GM18520 (cell line): ENCODE data around the gene TNPO1.
A peak's percentile ranks its signal among the peaks of the same experiment; 100 is the strongest.
"Not testable (repeated sequence)": the region's sequence is repeated elsewhere in the genome, so short reads cannot be mapped to it uniquely, and the experiment has no call there.

ENCODE experiments used
- ATAC-seq: cut with Tn5 transposase; IDR thresholded peaks from one replicate; pipeline ENCODE4 v1.9.1; 2021; ENCODE audit not compliant: unreplicated experiment

The TNPO1 gene

DNA sequence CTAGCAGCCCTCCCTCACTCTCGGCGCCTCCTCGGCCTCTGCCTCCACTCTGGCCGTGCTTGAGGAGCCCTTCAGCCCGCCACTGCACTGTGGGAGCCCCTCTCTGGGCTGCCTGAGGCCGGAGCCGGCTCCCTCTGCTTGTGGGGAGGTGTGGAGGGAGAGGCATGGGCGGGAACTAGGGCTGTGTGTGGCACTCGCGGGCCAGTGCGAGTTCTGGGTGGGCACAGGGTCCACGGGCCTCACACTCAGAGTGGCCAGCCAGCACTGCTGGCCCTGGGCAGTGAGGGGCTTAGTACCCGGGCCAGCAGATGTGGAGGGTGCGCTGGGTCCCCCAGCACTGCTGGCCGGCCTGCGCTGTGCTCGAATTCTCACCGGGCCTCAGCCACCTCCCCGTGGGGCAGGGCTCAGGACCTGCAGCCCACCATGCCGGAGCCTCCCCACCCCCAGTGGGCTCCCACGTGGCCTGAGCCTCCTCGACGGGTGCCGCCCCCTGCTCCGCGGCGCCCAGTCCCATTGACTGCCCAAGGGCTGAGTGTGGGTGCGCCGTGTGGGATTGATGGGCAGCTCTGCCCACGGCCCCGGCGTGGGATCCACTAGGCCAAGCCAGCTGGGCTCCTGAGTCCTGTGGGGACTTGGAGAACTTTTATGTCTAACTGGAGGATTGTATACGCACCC is 109.0 kb downstream of the TNPO1 start:
- no peak for ATAC-seq

DNA sequence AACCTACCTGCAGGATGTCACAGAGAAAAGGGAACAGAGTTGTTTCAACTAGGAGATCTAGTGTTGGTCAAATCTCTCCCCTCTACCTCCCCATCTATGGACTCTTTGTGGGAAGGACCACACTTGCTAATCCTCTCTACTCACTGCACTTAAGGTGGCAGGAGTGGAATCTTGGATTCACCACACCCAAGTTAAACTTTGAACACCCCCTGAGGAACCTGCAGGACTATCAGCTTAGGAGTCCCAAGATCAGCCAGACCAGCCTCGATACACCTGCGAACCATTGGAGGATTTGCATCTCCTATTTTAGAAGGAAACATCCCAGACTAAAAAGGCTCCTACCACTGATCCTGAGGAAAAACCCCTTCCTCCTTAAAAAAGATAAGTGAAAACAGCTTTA is 116.2 kb downstream of the TNPO1 start:
- ATAC-seq: not testable (repeated sequence)

DNA sequence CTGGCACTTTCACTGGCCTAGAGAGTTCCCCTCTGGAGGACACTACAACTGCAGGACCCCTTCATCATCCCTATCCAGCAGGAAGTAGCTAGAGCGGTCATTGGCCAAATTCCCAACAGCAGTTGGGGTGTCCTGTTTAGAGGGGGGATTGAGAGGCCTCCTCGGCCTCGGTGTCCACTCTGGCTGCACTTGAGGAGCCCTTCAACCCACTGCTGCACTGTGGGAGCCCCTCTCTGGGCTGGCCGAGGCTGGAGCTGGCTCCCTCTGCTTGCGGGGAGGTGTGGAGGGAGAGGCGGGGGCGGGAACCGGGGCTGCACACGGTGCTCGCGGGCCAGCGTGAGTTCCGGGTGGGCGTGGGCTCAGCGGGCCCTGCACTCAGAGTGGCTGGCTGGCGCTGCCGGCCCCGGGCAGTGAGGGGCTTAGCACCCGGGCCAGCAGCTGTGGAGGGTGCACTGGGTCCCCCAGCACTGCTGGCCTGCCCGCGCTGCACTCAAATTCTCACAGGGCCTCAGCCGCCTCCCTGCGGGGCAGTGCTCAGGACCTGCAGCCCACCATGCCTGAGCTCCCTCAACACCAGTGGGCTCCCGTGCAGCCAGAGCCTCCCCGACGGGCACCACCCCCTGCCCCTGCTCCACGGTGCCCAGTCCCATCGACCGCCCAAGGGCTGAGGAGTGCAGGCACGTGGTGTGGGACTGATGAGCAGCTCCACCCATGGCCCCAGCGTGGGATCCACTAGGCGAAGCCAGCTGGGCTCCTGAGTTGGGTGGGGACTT is 118.7 kb downstream of the TNPO1 start:
- ATAC-seq: not testable (repeated sequence)

DNA sequence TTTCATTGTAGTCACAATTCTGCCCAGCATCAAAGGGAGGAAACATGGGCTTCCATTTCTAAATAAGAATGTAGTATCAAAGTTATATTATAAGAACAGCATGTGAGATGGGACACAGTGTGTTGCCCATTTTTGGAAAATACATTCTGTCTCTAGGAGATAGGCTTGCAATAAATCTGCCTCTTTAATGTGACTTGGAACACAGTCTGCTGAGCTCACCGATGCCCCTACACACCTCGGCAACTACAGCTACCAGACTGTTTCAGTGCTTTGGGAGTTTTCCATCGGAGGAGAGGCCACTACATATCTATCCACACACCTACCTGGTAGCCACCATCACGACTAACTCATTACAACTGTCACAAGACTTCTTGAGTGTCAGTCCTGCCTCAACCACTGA is 120.4 kb downstream of the TNPO1 start:
- no peak for ATAC-seq

DNA sequence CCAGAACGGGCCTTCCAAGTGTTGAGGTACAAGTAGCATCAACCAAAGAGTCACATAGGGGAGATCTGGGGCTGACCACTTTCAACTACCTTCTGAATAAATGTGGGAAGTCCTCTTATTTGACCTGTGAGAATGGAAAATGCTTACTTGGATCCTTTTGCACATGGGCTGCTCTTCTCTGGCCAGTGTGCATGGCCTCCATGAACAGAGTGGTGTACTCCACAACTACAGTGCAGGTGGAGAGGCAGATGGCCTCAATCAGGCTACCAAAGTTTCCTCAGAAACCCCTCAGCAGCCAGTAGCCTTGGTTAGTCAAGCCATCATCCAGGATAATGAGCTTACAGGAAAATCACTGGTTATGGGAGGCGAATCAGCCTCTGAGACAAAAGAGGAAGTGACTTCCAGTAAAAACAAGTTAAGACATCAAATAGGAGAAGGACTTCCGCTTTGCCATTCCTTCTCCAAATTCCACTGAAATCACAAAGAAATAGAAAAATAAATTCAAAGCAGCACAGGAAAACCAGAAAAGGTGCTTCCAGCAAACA is 121.1 kb downstream of the TNPO1 start:
- no peak for ATAC-seq

DNA sequence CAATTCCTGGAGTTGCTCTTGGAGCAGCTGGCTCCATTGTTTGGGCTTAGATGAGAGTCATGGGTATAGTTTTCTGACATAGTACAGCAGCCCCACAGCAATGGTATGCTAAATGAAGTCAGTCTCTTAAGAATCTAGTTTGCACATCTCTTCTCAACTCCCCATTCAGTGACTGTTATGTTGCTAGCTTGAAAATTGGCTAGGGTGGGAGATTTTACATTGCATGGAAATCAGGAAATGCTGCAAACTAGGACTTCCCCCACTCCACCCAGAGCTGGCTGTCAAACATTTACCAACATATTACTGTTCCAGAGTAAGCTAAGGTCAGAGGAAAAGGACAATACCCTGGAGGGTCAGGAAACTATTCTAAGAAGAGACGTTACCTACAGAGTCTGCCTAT is 121.7 kb downstream of the TNPO1 start:
- no peak for ATAC-seq

DNA sequence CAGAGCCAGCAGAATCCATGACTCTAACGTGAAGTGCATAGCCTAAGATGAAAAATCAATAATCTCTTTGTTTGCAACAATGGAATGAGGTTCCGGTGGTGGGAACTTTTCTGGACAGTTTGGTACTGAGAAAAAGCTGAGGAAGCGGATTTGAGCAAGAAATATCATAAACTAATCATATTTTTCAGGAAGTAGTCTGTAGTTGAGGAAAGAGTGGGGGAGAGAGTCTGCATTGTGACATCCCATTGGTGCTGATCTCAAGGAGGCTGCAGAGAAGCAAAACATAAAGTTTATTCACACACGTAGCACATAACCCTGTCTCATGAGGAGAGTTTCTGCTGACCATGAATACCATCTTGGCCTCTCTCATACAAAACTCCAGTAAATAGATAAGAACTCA is 123.6 kb downstream of the TNPO1 start:
- ATAC-seq: no peak

DNA sequence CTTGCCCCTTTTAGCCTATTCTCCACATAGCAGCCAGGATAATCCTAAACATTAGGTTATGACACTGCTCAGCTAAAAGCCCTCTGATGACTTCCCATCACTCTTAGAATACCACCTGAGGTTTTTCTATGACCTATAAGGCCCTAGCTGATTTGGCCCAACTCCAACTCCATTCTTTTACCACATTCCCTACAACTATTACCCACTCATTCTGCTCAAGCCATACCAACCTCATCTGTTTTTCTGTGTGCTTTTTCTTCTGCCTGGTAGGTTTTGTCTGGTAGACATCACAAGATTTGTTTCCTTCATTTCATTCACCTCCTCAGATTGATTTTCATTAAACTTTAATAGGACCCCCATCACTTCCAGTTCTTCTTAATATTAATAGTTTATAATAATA is 126.8 kb downstream of the TNPO1 start:
- no peak for ATAC-seq

DNA sequence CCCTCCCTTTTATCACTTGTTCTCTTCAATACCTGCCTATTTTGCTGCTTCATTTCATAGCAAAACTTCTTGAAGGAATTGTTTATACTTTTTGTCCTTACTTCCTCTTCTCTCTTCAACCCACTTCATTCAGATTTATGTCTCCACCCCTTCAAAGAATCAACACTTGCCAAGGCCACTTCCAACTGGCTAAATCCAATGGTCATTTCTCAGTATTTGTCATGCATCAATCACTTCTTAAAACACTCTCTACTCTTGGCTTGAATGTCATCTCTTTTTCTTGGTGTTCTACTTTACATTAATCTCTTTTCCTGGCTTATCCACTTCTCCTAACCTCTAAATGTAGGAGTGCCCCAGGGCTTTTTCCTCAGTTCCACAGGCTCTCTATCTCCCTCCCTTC is 131.0 kb downstream of the TNPO1 start:
- no peak for ATAC-seq

DNA sequence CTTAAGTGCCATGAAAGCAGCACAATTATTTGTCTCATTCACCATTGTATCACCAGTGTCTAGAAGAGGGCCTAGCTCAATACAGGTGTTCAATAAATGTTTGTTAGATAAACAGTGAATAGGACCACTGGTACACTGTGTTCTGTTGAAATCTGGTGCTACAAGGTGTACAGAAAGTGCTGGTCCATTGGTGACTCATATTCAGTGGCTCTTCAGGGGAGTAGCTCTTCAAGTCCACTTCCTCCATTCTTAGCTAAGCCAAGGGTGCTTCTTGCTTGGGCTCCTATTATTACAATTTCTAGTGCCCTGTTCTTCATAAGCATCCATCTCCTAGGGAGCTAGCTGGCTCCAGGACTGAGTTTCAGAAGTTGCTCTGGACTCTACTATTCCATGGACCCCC is 133.0 kb downstream of the TNPO1 start:
- ATAC-seq: no peak

DNA sequence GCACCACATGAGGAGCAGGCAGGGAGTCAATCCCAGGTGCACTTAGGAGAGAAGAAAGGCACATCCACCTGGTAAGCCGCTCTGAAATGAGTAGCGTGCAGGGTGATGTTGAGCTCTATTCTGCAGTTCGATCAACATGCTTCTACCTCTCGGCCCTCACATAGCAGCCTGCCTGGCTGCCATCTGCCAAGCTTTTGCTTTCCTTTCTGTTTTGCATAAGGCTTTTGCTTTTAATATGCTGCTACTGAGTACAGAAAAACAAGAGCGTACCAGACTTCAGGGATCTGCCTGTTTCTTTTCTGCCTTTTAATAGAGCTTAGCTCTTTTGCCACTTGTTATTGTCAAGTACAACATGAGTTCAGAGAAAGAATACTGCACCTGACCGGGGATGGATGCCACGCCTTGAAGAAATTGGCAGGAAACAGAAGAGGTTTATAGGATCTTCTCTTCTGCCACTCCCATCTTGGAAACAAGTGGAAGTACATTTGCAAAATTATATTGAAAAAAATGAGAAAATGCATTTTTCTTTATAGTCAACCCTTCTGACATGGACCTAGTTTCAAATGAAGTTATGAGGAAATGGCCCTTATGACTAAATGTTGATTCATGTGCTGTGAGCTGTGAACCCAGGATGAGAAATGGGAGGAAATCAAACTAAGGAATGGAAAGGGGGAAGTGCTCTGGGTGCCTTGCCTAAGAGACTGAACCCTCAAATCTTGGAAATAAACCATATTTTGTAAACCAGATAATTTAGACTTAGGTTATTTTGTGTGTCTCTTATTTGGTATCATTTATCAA is 135.4 kb downstream of the TNPO1 start:
- no peak for ATAC-seq

DNA sequence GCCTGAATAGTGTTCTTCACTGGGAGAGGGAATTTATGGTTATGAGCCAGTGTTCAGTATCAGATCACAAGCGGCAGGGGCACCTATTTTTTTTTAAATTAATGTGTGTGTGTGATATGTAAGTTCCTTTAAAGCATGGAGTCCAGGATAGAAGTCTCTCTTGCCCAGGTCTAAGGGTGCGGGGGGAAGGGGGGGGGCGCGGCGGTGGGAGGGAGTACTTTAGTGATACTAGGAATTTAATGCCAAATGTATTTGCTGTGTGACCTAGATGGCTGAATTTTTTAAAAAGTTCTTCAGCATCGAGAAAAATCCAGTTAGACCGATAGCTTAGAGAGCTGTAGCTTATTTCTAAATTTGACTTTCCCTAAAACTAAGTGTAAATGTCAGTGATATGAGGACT is 137.9 kb downstream of the TNPO1 start:
- no peak for ATAC-seq

DNA sequence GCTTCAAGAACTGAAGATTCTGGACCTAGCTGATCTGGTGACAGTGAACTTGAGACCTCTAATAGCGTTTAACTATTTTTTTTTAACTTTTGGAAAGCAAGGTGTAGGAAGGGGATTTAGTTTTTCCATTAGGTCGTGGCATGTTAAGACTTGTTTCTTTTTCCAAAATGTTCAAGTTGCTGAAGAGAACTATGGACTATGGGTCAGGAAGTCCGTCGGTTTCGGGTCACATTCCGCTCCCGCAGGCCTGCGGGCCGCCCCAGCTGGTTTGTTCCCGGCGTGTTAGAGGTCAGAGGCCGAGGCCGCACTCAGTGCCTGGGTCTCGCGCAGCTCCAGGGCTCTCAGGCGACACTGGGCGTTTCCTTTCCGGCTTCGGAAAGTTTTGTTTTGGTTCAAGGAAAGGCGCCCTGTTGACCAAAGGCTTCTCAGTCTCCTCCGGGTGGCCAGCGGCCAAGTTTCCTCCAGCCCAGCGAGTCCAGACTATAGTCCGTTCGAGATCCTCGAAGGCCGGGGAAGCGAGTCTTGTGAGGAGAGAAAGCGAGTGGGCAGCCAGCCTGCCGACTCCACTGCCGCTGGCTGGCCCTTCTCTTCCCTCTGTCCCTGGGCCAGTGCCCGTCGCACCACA is 138.8 kb downstream of the TNPO1 start:
- ATAC-seq: no peak

DNA sequence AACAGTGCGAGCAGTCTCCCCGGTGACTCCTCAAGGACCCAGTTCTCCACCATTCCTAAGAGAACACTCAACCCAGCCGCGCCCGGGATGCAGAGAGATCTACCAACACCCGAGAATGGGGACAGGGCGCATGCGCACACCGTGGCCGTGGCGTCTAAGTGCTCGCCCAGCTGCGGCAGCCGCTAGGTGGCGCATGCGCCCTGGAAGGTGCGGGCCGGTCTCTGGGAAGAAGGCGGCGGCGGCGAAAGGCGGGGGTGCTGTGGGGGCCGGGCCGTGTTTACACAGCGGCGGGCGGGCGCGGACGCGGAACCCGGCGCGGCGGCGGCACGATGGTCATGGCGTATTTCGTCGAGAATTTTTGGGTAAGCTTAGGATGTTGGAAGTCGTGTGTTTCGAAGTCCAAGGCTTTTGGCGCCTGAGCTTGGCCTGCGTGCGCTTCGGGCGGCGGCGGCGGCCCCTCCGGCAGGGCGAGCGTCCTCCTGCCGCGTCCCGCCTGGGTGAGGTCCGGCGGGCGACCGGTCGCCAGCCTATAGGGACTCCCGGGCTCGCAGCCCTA is 139.4 kb downstream of the TNPO1 start, which contains the start of gene FCHO2:
Gene FCHO2 (plus strand): TSS at position 274 of the 556 bp plus-strand sequence. CDS start 56 bp downstream, at position 330.
- peak; percentile 76 for ATAC-seq

DNA sequence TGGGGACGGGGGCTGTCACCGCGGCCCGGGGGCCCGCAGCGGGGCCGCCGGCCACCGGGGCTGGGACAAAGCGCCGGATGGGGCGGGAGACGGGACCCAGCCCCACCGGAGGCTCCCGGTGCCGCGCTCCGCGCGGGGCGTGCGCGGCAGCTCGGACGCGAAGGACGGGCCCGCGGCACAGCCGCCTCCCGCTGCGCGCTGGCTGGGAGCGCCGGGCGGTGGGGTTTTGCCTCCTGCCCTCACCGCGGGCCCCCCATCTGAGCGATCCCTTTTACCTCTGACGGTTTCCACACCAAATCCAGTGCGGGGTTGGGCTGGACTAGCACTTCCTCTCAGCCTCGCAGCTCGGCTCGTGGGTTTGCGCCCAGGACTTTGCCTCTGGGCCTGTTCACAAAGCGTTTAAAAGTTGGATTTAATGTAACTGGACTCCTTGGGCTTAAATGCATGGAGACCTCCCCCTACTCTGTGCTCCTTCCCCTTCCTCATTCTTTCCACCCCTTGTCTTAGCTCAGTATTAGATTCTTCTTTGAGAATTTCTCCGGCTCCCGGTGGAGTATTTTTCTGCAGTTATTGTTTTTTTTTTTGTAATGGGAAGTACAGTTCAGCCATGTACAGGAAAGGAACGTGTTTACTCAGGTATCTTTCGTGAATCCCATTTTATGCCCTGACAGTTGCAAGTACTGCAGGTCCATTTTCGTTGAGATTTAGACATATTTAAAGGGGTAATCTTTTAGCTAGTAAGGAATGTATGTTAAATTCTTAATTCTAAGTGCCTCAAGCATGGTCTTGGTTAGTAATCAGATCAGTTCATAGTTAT is 140.1 kb downstream of the TNPO1 start:
- peak; percentile 27 for ATAC-seq

DNA sequence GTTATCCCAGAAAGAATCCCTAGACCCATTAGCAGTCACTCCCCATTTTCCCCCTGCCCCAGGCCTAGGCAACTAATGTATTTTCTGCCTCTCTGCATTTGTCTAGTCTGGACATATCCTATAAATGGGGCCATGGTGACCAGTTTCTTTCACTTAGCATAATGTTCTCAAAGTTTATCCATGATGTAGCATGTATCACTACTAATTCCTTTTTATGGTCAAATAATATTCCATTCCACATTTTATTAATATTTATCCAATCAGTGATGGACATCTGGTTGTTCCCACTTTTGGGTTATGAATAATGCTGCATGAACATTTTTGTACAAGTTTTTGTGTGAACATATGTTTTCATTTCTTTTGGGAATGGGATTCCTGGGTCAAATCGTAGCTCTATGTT is 140.9 kb downstream of the TNPO1 start:
- ATAC-seq: no peak

DNA sequence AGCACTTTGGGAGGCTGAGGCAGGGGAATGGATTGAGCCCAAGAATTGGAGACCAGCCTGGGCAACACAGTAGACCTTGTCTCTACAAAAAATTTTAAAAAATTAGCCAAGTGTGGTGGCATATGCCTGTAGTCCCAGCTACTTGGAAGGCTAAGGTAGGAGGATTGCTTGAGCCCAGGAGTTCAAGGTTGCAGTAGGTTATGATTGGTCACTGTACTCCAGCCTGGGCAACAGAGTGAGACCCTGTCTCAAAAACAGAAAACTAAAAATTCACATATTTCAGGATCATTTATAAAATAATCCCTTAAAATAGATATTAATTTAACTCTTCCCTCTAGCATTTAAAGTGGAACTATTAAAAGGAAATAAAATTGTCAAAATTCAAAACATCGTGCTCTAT is 142.8 kb downstream of the TNPO1 start:
- ATAC-seq: no peak
